ENCODE data around the gene TRIM4.

- TF ChIP-seq ARNTL (CRISPR knock-in tag; IDR thresholded peaks at IDR 0.05; ENCODE audit: borderline replicate concordance, low read depth) (no peak), PATZ1 (CRISPR knock-in tag; IDR thresholded peaks at IDR 0.05; ENCODE audit: borderline replicate concordance) (no peak), ZFP30 (CRISPR knock-in tag; IDR thresholded peaks at IDR 0.05) (no peak)
These were observed 7.0 kb upstream of the TRIM4 start for GRCh38 chr7:99926321-99926720.
